Esophagus squamous epithelium (tissue), 4 donors: ENCODE data around the gene HEXIM1.

ENCODE experiments used
- POLR2A ChIP-seq, 4 donors: fragments of 450-650 bp; IDR thresholded peaks; one replicate each; pipeline ENCODE4 v1.6.1; 2017; ENCODE audit warnings: antibody characterized with exemption in 4 of 4, mild to moderate bottlenecking in 4 of 4, moderate library complexity in 3 of 4
- TF ChIP-seq, protein P1 (sequence below), 6 experiments: fragments of 450-650 bp in 4 of 6; fragments of 200-600 bp in 2 of 6; sonication (generic) in 2 of 6; IDR thresholded peaks; one replicate each; pipeline ENCODE4 v1.5.1; 2016 to 2019; ENCODE audit warnings: antibody characterized with exemption in 6 of 6, mild to moderate bottlenecking in 4 of 6, moderate library complexity in 4 of 6

DNA sequence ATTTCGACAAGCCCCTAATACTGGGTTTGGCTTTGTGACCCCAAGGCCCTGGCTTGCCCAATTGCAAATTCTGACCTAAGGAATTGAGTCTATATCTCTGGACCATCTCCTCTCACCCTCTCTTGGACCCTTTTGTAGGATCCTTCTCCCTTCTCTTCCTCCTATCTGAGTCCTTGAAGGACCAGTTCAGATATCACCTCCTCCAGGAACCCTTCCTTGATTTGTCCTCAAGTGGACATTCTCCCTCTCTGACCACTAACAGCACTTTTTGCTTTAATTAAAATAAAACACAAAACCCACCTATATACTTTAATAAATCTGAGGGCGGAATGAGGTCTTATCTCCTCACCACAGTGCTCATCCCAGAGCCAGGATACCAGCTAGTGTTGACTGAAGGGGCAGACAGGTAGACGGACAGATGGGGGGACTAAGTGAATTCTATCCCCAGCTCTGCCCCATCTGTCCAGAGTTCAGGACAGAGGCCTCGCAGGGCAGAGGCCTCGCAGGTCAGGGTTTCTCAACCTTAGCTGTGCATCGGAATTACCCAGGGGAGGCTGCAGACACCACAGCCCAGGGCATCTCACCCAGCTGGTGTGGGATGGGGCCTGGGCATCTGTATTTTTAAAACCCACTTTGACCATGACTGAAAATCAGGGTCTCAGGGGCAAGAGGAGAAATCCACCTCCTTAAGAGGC is 25.1 kb upstream of the HEXIM1 start:
- TF ChIP-seq, protein P1, sequence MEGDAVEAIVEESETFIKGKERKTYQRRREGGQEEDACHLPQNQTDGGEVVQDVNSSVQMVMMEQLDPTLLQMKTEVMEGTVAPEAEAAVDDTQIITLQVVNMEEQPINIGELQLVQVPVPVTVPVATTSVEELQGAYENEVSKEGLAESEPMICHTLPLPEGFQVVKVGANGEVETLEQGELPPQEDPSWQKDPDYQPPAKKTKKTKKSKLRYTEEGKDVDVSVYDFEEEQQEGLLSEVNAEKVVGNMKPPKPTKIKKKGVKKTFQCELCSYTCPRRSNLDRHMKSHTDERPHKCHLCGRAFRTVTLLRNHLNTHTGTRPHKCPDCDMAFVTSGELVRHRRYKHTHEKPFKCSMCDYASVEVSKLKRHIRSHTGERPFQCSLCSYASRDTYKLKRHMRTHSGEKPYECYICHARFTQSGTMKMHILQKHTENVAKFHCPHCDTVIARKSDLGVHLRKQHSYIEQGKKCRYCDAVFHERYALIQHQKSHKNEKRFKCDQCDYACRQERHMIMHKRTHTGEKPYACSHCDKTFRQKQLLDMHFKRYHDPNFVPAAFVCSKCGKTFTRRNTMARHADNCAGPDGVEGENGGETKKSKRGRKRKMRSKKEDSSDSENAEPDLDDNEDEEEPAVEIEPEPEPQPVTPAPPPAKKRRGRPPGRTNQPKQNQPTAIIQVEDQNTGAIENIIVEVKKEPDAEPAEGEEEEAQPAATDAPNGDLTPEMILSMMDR (IDR thresholded peaks at IDR 0.05) = no peak
- no peak for TF ChIP-seq POLR2A (IDR thresholded peaks at IDR 0.05)
